GM15510 (cell line): Measurements from ENCODE around the gene FCGR2B.
"Not testable (repeated sequence)": the region's sequence is repeated elsewhere in the genome, so short reads cannot be mapped to it uniquely, and the experiment has no call there.

Experiments
- POLR2A ChIP-seq: IDR thresholded peaks from 3 replicates; pipeline ENCODE4 v1.6.1; 2011; ENCODE audit warnings: borderline replicate concordance; ENCODE audit not compliant: insufficient read length; ENCODE audit errors: extremely low read depth

Gene FCGR2B

DNA sequence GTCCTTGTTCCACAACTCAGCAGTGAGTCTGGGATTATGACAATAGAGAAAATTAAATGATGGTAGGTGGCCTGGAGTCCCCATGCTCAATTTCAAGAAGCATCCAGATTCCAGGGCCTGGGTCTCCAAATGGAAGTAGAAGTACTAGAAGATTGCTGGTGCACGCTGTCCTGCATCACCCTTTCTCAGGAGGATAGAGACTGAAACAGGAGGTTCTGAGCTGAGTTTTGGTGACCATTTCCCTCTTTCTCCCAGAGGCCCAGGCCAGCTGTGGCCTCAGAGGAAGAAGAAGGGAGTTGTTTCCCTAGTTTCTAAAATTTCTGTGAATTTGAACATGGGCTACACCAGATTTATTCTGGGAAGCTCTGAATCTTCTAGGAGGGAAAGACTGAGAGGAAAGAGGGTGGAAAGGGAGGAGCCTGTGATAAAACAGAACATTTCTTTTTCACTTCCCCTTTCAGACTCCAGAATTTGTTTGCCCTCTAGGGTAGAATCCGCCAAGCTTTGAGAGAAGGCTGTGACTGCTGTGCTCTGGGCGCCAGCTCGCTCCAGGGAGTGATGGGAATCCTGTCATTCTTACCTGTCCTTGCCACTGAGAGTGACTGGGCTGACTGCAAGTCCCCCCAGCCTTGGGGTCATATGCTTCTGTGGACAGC lies at the start of gene FCGR2B:
FCGR2B (plus strand) TSS at position 460 of the 656 bp plus-strand sequence; CDS start at position 559, 99 bp downstream.
- TF ChIP-seq POLR2A: not testable (repeated sequence)

DNA sequence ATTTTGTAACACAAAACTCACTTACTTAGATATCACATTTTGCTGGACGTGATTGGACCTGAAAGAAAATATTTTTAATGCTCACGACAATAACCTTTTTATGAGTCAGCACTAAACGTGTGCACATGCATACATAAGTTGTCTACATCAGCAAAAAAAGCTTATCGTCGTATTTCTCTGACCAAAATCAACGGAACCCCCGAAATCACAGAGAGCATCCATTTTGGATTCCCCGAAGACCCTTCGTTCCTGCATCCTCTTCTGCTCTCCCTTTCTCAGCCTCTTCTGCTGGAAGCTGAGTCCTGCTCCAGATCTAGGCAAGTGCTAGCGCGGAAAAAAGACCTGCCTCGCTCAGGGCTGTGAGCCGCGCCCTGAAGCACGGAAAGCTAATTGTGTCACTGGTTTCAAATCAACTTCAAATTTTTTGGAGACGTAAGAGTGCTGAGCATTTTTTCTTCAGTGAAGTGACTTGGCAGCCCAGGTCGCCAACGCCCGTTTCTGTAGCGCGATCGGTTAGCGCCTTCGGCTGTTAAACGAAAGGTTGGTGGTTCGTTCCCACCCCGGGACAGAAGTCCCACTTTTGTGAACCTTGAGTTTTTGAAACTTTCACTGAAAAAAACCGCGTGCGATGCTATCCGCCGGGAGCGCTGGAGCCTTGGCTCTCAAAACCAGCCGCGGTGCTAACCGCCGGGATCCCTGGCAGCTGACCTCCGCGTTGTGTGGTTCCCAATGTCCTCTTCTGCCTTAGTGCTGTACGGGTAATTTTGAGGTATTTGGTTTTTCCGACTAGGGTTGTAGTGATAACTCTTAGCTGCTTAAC lies 41.6 kb upstream of the FCGR2B start:
- TF ChIP-seq POLR2A: peak; percentile 19

DNA sequence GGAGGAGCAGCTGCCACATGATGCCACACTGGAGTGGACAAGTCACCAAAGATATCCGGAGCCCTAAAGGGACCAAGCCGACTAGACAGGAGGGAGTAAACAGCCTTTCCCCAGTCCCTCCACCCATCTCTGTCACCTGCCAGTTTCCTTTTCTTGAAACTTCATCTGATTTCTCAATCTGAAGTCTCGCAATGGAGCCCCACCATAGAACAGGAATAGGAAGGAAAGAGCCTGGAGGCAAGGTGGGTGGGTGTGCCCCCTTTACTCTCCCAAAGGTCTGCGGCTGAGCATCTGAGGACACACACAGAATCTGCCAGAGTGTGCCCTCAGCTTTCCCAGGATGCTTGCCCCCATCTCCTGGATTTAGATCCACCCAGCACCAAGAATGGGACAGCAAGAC lies 31.9 kb upstream of the FCGR2B start, which contains the start of gene FCGR3B:
FCGR3B (minus strand) TSS at position 101 of the 400 bp plus-strand sequence; CDS start at position 19, 82 bp downstream.
- TF ChIP-seq POLR2A: no peak

DNA sequence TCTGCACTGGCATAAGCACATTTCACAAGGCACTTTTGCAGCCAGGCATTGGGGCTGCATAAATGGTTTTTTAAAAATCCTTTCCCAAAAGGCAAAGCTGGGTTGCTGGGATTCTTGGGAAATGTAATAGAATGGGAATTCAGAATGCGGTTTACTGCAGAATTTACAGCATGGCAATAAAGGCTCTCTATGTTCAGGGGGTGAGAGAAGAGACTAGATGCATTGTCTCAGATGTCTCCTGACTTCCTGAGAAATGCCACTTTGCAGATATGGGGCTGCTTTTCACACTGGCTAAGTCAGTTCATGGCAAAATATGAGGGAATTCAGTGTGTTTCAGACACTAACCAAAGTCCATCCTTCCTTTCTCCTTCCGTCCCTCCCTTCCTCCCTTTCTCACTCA lies 13.5 kb downstream of the FCGR2B start:
- TF ChIP-seq POLR2A: no peak

DNA sequence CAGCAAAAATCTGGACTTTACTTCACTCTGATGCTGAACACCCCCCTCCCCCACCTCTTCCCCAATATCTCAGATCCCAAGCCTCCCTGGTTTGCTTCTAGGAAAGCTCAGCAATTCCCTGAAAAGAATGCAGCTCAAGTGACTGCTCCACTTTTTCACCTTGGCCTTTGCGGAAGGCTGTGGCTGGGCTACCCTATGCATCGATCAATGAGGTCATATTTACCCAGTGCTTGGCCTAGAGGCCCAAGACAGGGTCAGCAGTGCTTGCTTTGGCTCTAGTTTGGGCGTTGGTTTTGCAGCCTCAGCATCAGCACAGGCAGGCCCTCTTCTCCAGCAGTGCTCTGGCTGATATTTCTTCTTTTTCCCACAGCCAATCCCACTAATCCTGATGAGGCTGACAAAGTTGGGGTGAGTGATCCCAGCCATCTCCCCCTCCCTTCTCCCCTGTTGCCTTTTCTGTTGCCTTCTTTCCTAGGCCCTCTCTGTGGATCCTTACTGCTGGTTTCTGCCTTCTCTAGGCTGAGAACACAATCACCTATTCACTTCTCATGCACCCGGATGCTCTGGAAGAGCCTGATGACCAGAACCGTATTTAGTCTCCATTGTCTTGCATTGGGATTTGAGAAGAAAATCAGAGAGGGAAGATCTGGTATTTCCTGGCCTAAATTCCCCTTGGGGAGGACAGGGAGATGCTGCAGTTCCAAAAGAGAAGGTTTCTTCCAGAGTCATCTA lies 14.2 kb downstream of the FCGR2B start:
- no peak for TF ChIP-seq POLR2A

DNA sequence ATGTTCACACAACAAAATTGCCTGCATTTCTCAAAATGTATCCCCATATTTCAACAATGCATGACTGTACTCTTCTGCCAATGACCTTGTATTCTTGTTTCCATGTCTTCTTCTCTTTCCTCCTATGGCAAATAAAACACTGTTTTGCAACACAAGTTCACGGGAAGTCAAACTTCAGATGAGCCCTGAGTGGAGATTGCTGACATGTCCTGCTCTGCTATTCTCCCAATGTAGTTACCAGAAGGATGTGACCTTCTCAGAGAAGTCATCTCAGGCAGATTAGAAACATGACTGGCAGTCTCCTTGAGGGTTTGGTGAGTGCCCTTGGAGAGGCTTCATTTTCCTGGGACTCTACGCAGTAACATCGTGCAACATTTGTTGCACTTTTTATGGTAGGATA lies 15.6 kb downstream of the FCGR2B start:
- no peak for TF ChIP-seq POLR2A

DNA sequence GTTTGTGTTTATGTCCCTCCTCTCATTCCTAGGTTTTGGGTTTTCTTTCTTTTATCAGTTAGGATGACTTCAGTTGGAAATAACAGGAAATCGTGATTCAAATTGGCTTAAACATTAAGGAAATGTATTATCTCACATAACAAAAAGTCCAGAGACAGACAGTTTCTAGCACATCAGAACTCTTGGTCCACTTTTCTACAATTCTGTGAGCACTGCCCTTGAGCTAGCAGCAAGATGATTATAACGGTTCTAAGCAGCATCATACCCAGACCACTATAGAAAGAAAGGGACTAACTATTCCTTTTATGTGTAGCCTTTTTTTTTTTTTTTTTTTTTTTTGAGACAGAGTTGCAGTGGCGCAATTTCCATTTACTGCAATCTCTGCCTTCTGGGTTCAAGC lies 18.9 kb downstream of the FCGR2B start:
- TF ChIP-seq POLR2A: no peak

DNA sequence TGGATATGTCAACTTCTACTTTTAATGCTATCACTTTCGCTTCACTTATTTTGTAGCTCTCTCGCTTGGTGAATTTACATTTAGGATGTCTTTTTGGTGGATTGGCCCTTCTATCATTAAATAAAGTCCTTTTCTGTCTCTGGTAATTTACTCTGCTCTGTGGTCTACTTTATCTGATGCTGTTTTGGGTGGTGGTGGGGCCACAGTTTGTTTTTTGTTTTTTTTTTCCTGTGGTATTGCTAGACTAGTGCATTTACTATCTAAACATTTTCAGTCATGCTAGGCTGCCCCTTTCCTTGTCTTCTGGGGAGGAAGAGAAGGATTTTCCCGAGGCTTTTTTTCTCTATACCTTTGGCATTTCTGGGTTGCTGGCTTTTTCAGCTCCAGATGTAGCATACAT lies 26.0 kb downstream of the FCGR2B start:
- TF ChIP-seq POLR2A: no peak

DNA sequence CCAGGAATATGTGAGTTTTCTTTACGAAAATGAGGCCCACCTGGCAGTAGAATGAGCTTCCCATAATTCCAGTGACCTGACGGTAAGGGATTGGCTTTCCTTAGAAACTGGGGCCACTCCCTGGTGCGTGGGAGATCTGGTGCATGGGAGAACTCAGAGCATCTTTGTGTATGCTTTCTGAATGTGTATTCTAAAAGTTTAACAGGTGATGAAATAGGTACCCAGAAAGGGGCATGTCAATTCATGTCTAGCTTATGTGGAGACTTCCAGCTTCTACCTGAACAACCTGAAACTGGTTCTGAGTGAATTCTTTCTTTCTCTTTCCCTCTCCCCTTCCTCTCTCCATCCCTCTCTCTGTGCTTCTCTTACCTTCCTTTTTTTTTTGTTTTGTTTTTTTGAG lies 28.9 kb downstream of the FCGR2B start:
- no peak for TF ChIP-seq POLR2A

DNA sequence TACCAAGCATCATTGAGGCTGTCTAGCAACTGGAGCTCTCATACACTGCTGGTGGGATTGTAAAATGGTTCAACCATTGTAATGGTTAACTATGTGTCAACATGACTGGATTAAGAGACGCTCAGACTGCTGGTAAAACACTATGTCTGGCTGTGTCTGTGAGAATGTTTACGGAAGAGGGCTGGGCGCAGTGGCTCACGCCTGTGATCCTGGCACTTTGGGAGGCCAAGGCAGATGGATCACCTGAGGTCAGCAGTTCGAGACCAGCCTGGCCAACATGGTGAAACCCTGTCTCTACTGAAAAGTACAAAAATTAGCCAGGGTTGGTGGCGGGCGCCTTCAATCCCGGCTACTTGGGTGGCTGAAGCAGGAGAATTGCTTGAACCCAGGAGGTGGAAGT lies 39.3 kb downstream of the FCGR2B start:
- no peak for TF ChIP-seq POLR2A

DNA sequence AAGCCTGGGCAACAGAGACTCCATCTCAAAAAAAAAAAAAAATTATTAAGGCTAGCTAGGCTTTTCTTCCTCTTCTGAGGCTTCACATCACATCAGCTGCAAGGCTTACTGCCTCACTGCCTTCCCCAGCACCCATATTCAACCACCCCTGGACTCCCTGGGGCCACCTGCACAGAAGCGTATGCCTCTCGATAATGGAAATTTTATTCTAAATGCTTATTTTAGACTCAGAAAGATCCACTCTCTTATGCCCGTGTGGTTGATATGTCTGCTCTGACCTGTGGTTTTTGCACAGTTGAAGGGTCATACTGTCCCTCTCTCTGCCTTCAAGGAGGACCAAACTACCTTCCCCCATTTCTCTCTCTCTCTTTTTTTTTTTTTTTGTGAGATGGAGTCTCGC lies 42.6 kb downstream of the FCGR2B start:
- TF ChIP-seq POLR2A: no peak

DNA sequence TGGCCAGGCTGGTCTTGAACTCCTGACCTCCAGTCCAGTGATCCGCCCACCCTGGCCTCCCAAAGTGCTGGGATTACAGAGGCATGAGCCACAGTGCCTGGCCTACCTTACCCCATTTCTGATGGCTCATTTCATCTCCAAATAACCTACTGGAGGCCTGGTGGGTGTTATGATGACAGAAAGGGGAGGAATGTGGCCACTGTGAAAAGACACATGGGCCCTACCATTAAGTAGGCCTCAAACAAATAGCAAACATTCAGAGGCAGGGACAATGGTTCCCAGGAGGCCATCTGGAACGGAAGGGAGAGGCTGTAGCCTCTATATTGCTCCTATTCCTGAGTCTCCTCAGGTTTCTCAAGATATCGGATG lies 43.2 kb downstream of the FCGR2B start:
- TF ChIP-seq POLR2A: no peak

DNA sequence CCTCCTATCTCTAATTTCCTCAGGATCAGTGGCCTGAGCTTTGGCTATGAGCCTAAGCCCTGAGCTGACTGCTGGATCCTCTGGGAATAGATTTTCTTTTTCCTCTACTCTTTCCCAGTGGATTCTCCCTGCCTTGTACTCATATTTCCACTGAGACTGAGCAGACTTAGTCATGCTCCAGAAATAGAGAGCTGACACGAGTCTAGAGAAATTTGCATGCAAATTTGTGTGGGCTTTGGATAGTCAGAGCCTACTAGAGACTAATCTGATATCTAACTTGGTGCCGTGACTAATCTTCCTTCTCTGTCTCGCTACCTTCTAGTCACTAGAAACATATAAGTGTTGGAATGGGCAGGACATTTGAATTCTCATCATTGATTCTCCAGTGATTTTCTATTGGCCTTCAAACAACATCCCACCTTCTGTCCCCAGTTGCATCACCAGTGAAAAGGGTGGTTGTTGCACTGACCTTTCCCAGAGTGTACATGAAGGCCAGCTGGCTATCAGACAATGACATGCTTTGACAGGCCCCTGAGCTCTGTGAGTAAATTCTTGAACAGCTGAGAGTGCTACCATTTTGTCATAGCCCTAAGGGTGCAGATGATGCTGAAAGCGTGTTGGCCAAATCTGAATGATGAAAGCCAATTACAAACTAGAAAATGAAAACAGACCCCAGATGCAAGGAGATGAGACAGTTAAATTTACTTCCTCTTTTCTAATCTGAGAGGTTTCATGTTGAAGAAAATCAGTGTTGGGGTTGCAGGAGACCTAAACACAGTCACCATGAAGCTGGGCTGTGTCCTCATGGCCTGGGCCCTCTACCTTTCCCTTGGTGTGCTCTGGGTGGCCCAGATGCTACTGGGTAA lies 43.8 kb downstream of the FCGR2B start, which contains the start of gene FCRLA:
FCRLA (plus strand) TSS at position 748 of the 866 bp plus-strand sequence; CDS start at position 784, 36 bp downstream.
- peak; percentile 68 for TF ChIP-seq POLR2A

DNA sequence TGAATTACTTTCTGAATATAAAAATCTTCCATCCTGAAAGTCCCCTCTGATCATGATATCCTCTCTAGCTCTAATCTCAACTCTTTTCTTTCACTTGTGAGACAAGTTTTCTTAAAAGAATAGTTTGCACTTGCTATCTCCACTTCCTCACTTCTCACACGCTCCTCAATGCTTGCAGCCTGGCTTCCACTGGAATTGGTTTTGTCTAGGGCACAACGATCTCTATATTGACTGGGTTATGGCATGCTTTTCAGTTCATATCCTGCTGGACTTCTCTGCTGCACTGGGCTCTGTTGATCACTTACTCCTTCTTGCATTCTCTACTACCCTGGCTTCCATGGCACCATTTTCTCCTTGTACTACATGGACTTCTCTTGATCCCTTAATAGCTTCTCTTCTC lies 44.6 kb downstream of the FCGR2B start:
- TF ChIP-seq POLR2A: no peak
